Measurements from ENCODE around the gene FER.

Gene FER

DNA sequence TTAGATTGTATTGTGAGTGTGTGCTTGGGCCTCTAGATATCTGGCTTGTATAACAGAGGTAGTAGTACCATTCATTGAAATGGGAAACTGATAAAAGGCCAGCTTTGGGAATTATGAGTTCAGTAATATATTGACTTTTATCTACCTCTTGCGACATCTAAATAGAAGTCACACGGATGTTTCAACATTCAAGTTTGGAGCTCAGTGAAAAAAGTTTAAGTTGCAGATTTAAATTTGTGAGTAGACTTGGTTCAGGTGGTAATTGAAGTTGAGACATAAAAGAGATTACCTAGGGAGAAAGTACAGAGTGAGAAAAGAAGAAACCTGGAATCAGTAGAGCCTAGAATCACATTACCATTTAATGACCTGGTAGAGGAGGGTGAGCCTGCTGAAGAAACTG is 189.5 kb downstream of the FER start:
- H3K4me3 ChIP-seq (ENCODE audit: insufficient read depth, low read depth, low read length, poor library complexity, severe bottlenecking), result no peak overlapping the region
- H3K4me1 ChIP-seq (ENCODE audit: control insufficient read depth, insufficient read depth, low read length, poor library complexity, severe bottlenecking), result no peaks in the 10 kb centered on the region
- no peaks in the 10 kb centered on the region for H3K9me3 ChIP-seq (ENCODE audit: control insufficient read depth, low read length)
- DNase-seq, result no peak
- H3K36me3 ChIP-seq (ENCODE audit: control insufficient read depth, insufficient read depth, low read length), result no peaks in the 10 kb centered on the region
- no peaks in the 10 kb centered on the region for H3K27me3 ChIP-seq (replicated peaks; ENCODE audit: control insufficient read depth, insufficient read depth, low read length, poor library complexity, severe bottlenecking)
- no peak overlapping the region for H3K27ac ChIP-seq (ENCODE audit: insufficient read depth, low read length, poor library complexity, severe bottlenecking)

DNA sequence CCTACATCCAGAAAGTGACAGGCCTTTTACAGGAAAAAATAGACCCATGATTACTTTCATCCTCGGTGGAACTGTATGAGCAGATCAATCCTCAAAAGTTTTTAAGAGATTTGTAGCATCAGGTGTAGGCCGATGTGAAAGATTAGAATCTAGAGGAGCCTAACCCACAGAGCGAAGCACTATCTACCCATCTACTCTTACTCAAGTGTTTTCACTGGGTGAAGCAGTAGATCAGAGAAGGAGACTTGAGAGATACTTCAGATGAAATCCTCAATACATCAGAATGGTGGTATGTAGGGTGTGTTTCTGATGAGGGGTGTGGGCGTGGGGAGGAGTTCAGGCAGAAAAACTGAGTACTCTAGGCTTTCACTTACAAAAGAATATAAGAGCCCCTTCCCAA is 192.8 kb downstream of the FER start:
- Histone ChIP-seq H3K4me1 (ENCODE audit: control insufficient read depth, insufficient read depth, low read length, poor library complexity, severe bottlenecking) (no peaks in the 10 kb centered on the region), H3K36me3 (ENCODE audit: control insufficient read depth, insufficient read depth, low read length) (no peaks in the 10 kb centered on the region), H3K9me3 (ENCODE audit: control insufficient read depth, low read length) (no peaks in the 10 kb centered on the region), H3K27me3 (replicated peaks; ENCODE audit: control insufficient read depth, insufficient read depth, low read length, poor library complexity, severe bottlenecking) (no peaks in the 10 kb centered on the region), H3K27ac (ENCODE audit: insufficient read depth, low read length, poor library complexity, severe bottlenecking) (no peak overlapping the region), H3K4me3 (ENCODE audit: insufficient read depth, low read depth, low read length, poor library complexity, severe bottlenecking) (no peak overlapping the region)
- DNase-seq, result no peak

DNA sequence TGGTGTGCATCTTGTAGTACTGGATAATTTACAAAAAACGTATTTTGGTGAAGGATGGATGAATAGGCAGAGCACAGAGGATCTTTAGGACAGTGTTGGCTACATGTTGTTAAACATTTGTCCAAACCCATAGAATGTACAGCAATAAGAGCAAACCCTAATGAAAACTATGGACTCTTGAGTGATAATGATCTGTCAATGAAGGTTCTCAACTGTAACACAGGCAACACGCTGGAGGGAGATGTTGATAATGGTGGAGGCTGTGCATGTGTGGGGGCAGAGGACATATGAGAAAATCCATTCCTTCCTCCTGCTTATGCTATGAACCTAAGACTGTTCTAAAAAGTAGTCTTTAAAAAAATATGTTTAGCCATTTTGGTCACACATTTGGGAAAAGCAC is 194.0 kb downstream of the FER start:
- H3K9me3 ChIP-seq (ENCODE audit: control insufficient read depth, low read length), result no peaks in the 10 kb centered on the region
- H3K27ac ChIP-seq (ENCODE audit: insufficient read depth, low read length, poor library complexity, severe bottlenecking), result no peak overlapping the region
- DNase-seq, result no peak
- H3K36me3 ChIP-seq (ENCODE audit: control insufficient read depth, insufficient read depth, low read length), result no peaks in the 10 kb centered on the region
- no peak overlapping the region for H3K4me3 ChIP-seq (ENCODE audit: insufficient read depth, low read depth, low read length, poor library complexity, severe bottlenecking)
- no peaks in the 10 kb centered on the region for H3K27me3 ChIP-seq (replicated peaks; ENCODE audit: control insufficient read depth, insufficient read depth, low read length, poor library complexity, severe bottlenecking)
- no peaks in the 10 kb centered on the region for H3K4me1 ChIP-seq (ENCODE audit: control insufficient read depth, insufficient read depth, low read length, poor library complexity, severe bottlenecking)

DNA sequence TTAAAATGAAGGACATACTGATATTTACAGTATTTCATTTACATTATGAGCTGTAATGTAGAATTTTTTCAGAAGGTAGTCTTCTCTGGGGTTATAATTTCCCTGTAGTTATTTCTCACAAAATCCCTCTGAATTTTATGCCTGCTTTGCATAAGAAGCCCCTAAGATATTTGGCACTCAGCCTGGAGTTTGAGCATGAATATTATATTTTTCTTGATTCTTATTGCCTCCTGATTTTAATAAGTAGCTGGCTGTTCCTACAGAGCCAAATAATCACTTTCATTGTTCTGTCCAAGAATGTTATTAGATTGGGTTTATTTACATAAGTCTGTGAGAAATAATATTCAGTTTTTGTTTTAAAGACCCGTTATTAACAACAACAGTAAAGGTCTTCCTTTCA is 195.0 kb downstream of the FER start:
- H3K36me3 ChIP-seq (ENCODE audit: control insufficient read depth, insufficient read depth, low read length), result no peaks in the 10 kb centered on the region
- no peaks in the 10 kb centered on the region for H3K4me1 ChIP-seq (ENCODE audit: control insufficient read depth, insufficient read depth, low read length, poor library complexity, severe bottlenecking)
- H3K27me3 ChIP-seq (replicated peaks; ENCODE audit: control insufficient read depth, insufficient read depth, low read length, poor library complexity, severe bottlenecking), result no peaks in the 10 kb centered on the region
- H3K4me3 ChIP-seq (ENCODE audit: insufficient read depth, low read depth, low read length, poor library complexity, severe bottlenecking), result no peak overlapping the region
- H3K27ac ChIP-seq (ENCODE audit: insufficient read depth, low read length, poor library complexity, severe bottlenecking), result no peak overlapping the region
- no peaks in the 10 kb centered on the region for H3K9me3 ChIP-seq (ENCODE audit: control insufficient read depth, low read length)
- DNase-seq, result no peak

DNA sequence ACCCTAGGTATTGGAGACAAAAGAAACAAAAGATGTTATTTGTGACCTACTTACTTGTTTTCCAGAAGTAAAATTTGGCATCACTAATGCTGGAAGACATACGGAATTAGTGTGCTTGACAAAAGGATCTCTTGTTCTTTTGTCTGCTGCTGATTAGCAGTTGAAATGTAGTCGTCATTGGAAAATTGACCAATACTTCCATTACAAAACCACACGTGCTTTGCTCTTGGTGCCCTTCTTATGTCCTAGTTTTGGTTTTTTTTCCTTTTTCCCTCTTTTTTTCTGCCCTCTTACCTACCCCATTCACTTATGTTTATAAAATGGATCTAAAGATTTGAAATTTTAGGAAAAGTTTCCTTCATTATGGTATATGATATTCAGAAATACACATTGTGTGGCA is 197.4 kb downstream of the FER start:
- Histone ChIP-seq H3K4me1 (ENCODE audit: control insufficient read depth, insufficient read depth, low read length, poor library complexity, severe bottlenecking) (no peaks in the 10 kb centered on the region), H3K9me3 (ENCODE audit: control insufficient read depth, low read length) (no peaks in the 10 kb centered on the region), H3K27ac (ENCODE audit: insufficient read depth, low read length, poor library complexity, severe bottlenecking) (no peak overlapping the region), H3K36me3 (ENCODE audit: control insufficient read depth, insufficient read depth, low read length) (no peaks in the 10 kb centered on the region), H3K4me3 (ENCODE audit: insufficient read depth, low read depth, low read length, poor library complexity, severe bottlenecking) (no peak overlapping the region), H3K27me3 (replicated peaks; ENCODE audit: control insufficient read depth, insufficient read depth, low read length, poor library complexity, severe bottlenecking) (no peaks in the 10 kb centered on the region)
- no peak for DNase-seq

DNA sequence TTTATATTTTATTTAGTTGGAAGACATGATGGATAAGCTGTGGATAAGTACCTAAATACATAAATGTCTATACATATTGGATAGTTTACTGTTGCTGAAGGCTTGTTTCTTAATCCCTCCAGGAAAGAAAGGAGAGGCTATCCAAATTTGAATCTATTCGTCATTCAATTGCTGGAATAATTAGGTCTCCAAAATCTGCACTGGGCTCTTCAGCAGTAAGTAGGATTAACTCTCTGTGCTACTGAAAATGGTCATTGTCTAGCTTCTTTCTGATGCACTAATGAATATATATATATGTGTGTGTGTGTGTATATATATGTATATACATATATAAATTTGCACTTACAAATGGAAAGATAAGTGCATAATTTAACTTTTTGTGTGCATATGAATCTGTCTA is 198.3 kb downstream of the FER start:
- DNase-seq, result no peak
- Histone ChIP-seq H3K4me1 (ENCODE audit: control insufficient read depth, insufficient read depth, low read length, poor library complexity, severe bottlenecking) (no peaks in the 10 kb centered on the region), H3K27ac (ENCODE audit: insufficient read depth, low read length, poor library complexity, severe bottlenecking) (no peak overlapping the region), H3K4me3 (ENCODE audit: insufficient read depth, low read depth, low read length, poor library complexity, severe bottlenecking) (no peak overlapping the region), H3K9me3 (ENCODE audit: control insufficient read depth, low read length) (no peaks in the 10 kb centered on the region), H3K27me3 (replicated peaks; ENCODE audit: control insufficient read depth, insufficient read depth, low read length, poor library complexity, severe bottlenecking) (no peaks in the 10 kb centered on the region), H3K36me3 (ENCODE audit: control insufficient read depth, insufficient read depth, low read length) (no peaks in the 10 kb centered on the region)

DNA sequence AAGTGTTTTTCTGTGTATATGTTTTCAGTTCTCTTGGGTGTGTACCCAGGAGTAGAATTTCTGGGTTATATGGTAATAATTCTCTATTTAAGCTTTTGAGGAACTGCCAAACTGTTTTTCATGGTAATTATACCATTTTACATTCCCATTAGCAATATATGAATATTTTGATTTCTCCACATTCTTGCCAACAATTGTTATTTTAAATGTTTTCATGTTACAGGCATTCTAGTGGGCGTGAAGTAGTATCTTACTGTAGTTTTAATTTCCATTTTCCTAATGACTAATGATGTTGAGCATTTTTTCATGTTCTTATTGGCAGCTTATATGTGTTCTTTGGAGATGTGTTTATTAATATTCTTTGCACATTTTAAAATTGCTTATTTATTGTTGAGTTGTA is 199.5 kb downstream of the FER start:
- no peaks in the 10 kb centered on the region for H3K27me3 ChIP-seq (replicated peaks; ENCODE audit: control insufficient read depth, insufficient read depth, low read length, poor library complexity, severe bottlenecking)
- no peaks in the 10 kb centered on the region for H3K9me3 ChIP-seq (ENCODE audit: control insufficient read depth, low read length)
- no peak for DNase-seq
- H3K4me1 ChIP-seq (ENCODE audit: control insufficient read depth, insufficient read depth, low read length, poor library complexity, severe bottlenecking), result no peaks in the 10 kb centered on the region
- H3K36me3 ChIP-seq (ENCODE audit: control insufficient read depth, insufficient read depth, low read length), result no peaks in the 10 kb centered on the region
- H3K27ac ChIP-seq (ENCODE audit: insufficient read depth, low read length, poor library complexity, severe bottlenecking), result no peak overlapping the region
- H3K4me3 ChIP-seq (ENCODE audit: insufficient read depth, low read depth, low read length, poor library complexity, severe bottlenecking), result no peak overlapping the region

DNA sequence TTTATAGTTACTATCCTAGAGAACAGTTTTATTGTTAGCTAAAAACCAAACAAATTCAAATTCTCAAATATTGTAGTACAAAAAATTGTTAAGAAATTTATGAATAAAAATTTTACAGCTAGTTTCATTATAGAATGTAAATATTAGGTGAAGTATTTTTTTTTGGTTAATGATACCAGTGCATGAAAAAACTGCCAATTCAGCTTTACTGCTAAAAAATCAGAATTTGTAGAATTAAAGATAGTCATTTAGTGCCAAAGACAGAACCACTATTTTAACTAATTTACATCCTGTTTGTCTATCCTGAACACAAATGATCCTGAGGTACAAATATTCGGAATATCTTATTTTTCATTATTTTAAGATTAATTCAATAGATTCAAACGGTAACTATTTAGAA is 202.6 kb downstream of the FER start:
- Histone ChIP-seq H3K27ac (ENCODE audit: insufficient read depth, low read length, poor library complexity, severe bottlenecking) (no peak overlapping the region), H3K4me3 (ENCODE audit: insufficient read depth, low read depth, low read length, poor library complexity, severe bottlenecking) (no peak overlapping the region), H3K27me3 (replicated peaks; ENCODE audit: control insufficient read depth, insufficient read depth, low read length, poor library complexity, severe bottlenecking) (no peaks in the 10 kb centered on the region), H3K4me1 (ENCODE audit: control insufficient read depth, insufficient read depth, low read length, poor library complexity, severe bottlenecking) (no peaks in the 10 kb centered on the region), H3K9me3 (ENCODE audit: control insufficient read depth, low read length) (no peaks in the 10 kb centered on the region), H3K36me3 (ENCODE audit: control insufficient read depth, insufficient read depth, low read length) (no peaks in the 10 kb centered on the region)
- no peak for DNase-seq

DNA sequence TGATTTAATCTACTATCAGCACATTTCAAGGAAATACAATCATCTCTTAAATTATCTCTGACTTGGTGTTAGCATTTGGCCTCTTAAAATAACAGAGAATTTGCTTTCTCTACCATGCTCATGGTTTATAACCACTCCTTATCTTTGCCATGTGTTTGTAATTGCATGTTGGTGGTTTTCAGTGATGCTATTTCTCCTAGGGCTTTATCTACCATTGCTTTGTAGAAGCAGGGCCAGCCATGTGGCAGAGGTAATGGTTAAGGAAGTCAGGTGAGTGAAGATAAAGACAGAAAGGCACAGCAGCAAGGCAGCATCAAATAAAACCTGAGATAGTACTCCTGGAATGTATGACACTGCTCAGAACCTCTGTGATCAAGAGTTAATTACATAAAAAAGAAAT is 206.2 kb downstream of the FER start:
- H3K4me1 ChIP-seq (ENCODE audit: control insufficient read depth, insufficient read depth, low read length, poor library complexity, severe bottlenecking), result no peaks in the 10 kb centered on the region
- H3K27ac ChIP-seq (ENCODE audit: insufficient read depth, low read length, poor library complexity, severe bottlenecking), result no peak overlapping the region
- DNase-seq, result no peak
- H3K36me3 ChIP-seq (ENCODE audit: control insufficient read depth, insufficient read depth, low read length), result no peaks in the 10 kb centered on the region
- no peaks in the 10 kb centered on the region for H3K9me3 ChIP-seq (ENCODE audit: control insufficient read depth, low read length)
- H3K27me3 ChIP-seq (replicated peaks; ENCODE audit: control insufficient read depth, insufficient read depth, low read length, poor library complexity, severe bottlenecking), result no peaks in the 10 kb centered on the region
- H3K4me3 ChIP-seq (ENCODE audit: insufficient read depth, low read depth, low read length, poor library complexity, severe bottlenecking), result no peak overlapping the region

DNA sequence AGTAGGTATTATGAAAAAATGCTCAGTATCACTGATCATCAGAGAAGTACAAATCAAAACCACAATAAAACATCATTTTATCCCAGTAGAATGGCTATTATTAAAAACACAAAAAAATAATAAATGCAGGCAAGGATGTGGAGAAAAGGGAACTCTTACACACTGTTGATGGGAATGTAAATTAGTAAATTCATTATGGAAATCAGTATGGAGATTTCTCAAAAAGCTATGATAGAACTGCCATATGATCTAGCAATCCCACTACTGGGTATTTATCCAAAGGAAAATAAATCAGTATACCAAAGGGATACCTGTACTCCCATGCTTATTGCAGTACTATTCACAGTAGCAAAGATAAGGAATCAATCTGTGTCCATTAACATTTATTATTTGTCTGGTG is 209.6 kb downstream of the FER start:
- Histone ChIP-seq H3K4me3 (ENCODE audit: insufficient read depth, low read depth, low read length, poor library complexity, severe bottlenecking) (no peak overlapping the region), H3K27ac (ENCODE audit: insufficient read depth, low read length, poor library complexity, severe bottlenecking) (no peak overlapping the region), H3K4me1 (ENCODE audit: control insufficient read depth, insufficient read depth, low read length, poor library complexity, severe bottlenecking) (no peaks in the 10 kb centered on the region), H3K36me3 (ENCODE audit: control insufficient read depth, insufficient read depth, low read length) (no peaks in the 10 kb centered on the region), H3K9me3 (ENCODE audit: control insufficient read depth, low read length) (no peaks in the 10 kb centered on the region), H3K27me3 (replicated peaks; ENCODE audit: control insufficient read depth, insufficient read depth, low read length, poor library complexity, severe bottlenecking) (no peaks in the 10 kb centered on the region)
- DNase-seq, result no peak

DNA sequence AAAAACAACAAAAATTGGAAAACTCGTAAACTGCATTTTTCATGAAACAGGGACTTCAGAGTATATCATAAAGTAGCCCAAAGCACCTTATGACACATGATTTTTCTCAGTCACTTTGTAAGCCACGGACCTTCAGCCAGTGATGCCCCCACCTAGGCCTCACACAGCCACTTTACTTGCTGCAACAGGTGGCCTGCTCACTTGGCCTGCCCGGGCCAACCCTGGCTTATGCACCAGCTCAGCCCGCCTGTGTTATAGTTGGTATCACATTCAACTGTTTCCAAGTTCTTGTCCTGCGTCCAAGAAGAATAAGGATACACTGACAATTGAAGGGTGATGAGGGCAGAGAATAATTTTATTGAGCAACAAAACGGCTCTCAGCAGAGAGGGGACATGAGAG is 219.2 kb downstream of the FER start:
- H3K4me1 ChIP-seq (ENCODE audit: control insufficient read depth, insufficient read depth, low read length, poor library complexity, severe bottlenecking), result no peaks in the 10 kb centered on the region
- no peak for DNase-seq

More for the DNA sequence above, 219.2 kb downstream of the FER start:
- H3K27ac ChIP-seq (ENCODE audit: insufficient read depth, low read length, poor library complexity, severe bottlenecking), result no peak overlapping the region
- H3K4me3 ChIP-seq (ENCODE audit: insufficient read depth, low read depth, low read length, poor library complexity, severe bottlenecking), result no peak overlapping the region
- no peaks in the 10 kb centered on the region for H3K36me3 ChIP-seq (ENCODE audit: control insufficient read depth, insufficient read depth, low read length)
- H3K27me3 ChIP-seq (replicated peaks; ENCODE audit: control insufficient read depth, insufficient read depth, low read length, poor library complexity, severe bottlenecking), result no peaks in the 10 kb centered on the region
- no peaks in the 10 kb centered on the region for H3K9me3 ChIP-seq (ENCODE audit: control insufficient read depth, low read length)

All from effector memory CD4-positive, alpha-beta T cell (primary cell).